ENCODE results near the gene GLDN.
"Not testable (repeated sequence)": the region's sequence is repeated elsewhere in the genome, so short reads cannot be mapped to it uniquely, and the experiment has no call there.

GLDN gene

DNA sequence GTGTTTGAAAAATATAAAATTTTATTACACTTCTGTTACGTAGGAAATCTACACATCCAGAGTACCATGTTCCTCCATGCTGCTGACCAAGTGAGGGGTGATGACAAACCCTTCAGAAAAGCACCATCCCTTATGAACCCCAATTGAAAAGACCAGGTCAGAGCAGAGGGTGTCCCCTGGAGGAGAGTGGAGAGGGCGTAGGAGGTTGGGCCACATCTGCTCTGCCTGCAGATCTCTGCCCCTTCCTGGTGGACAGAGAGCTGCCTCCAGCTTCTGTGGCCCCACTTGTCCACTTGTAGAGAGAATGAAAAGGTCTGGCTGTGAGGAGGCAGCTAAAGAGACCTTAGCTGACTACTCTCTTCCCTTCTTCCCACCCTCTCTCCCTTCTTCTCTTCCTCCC lies 55.5 kb downstream of the GLDN start:
- no peak for DNase-seq

DNA sequence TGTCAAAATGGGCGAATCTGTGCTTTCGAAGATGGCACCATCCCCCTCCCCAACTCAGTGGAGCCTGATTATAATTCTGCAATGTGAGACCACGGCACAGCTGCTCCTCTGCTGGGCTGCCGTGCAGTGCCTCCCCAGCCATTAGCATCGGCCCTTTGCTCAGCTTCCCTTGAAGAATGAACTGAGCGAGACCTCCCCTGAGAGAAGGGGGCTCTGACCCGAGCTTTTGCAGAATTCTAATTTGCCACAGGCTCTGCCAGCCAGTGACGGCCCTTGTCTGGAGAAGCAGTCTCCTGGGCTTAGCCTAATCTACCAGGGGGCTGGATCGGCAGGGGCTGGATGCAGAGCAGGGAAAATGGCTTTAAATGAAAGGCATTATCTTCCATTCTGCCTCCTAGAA lies 57.2 kb downstream of the GLDN start:
- no peak for DNase-seq

DNA sequence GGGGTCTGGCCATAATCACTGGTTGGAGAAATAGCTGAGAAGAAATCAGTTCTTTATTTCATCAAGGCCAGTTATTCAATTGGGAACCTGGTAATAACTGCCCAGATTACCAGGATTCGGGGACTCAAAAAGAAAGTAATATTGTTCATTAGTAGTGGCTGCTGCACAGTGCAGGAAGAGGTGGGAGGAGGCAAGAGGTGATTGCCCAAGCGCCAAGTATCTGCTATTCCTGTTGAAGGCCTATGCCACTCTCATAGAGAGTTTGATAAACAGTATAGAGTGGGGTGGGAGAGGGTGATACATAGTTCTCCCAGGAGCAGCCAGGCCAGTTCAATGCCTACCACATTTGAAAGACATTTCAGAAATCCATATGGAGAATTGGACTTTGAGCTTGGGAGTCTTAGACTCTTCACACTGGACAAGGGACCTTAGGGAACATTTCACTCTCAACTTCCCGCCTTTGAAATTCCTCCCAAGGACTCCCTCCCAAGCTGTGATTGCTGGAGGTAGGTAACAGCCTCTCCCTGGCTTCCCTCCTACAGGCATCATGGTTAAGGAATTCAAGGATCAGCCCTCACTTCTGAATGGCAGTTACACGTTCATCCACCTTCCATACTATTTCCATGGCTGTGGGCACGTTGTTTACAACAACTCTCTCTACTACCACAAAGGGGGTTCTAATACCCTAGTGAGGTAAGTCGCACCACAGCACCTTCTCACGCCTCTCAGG lies 59.8 kb downstream of the GLDN start:
- no peak for DNase-seq

DNA sequence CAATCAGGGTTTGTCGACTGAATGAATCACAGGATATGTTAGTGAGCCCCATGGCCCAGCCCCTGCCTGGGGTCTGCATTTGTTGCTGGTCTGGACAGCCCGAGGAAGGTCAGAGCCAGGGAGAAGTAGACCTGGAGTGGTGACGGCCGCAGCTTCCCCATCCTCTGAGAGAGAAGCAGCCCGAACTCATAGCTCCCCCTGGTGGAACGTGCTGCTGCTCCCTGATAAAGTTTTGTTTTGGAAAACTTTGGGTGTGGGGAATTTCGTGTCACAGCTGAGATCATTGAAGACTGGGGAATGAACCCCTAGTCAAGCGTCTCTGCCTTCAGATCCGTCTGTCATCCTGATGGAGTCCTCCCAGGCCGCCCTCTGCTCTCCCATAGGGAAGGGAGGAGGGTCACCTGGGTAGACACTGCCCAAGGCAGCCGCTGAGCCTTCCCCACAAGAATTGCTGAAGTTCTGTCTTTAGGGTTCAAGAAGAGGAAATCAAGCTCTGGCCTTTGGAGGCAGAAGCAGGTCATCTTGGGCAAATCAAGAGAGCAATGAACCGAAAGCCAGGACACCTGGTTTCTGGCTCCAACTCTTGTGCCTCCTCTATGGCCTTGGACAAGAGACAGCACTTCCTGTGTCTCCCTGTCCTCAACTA lies 60.5 kb downstream of the GLDN start:
- no peak for DNase-seq

DNA sequence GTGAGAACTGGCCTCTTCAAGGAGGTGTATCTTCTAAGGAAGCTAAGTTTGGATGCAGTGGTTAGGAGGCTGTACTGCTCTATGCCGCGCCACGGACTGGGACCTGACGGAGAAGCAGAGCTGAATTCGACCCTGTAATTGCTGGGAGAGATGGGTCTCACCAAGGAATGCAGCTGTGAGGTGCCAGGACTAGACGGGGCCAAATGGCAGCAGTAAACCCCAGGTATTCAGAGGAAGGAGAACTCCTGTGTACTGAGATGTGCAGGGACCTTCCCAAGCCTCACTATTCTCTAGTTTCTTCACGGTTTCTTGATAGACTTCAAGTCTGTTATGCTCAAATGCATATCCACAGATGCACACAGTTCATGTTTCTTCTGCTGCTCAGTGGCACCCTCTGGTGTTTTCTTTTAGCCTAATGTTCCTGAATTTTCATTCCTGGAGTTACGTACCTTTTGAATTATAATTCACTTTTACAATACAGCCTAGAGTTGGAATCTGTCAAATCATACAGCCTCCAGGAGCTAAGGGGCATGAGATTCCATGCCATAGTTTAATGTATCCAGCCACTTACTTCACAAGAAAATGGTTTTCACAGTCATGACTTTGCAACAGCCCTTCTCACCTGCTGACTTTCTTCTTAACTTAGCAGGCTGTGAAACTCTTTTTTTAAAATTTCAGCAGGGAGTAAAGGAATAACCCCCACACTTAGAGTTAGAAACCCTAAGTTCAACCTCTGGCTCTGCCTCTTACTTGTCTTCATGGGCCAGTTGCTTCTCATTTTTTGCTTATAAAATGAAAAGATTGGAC lies 61.8 kb downstream of the GLDN start:
- no peak for DNase-seq

DNA sequence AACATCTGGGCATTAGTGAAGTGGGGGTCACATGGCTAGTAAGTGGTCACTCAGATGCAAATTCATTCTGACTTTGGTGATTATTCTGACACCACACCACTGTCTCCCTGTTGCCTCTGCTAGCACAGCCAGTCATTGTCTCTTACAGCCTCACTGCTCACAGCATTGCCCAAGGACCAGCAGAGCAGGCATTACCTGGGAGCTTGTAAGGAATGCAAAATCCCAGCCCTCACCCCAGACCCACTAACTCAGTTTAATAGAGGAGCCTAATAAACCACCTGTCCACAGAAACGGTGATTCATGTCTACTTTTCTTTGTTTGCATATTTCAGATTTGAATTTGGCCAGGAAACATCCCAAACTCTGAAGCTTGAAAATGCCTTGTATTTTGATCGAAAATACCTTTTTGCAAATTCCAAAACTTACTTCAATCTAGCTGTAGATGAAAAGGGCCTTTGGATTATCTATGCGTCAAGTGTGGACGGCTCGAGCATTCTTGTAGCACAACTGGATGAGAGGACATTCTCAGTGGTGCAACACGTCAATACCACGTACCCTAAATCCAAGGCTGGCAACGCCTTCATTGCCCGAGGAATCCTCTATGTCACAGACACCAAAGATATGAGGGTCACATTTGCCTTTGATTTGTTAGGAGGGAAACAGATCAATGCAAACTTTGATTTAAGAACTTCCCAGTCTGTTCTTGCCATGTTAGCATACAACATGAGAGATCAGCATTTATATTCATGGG lies 62.7 kb downstream of the GLDN start:
- no peak for DNase-seq

DNA sequence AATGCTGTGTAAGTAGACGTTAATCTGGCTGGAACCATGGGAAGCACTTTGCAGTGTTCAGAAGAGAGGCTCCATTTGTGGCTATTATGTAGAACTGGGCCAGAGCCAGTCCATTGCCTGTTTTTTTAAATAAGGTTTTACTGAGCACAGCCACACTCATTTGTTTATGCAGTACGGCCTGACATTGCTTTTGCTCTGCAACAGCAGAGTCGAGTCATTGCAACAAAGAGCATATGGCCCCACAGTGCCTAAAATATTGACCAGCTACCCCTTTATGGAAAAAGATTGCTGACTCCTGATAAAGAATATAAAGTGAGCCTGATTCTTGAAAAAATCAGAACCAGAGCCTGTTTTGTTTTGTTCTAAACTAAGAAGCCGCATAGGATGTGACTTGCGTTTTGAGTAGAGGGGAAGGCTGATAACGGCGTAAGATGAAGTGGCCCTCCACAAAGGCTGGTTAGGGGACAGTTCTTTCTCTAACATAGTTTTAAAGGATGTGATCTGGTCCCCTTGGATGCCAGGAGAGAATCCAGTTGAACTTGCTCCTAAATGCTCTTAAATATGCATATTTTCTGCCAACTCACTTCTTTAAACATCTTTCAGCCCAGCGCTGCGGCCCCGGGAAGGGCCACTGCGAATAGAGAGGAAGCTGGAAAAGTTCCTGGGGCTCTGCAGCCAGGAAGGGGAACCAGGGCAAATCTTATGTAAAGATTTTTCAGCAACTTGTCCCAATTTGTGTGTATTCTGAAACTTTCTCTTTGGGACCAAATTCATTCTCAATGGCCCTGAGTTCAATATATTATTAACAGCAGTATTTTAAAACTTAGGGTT lies 64.5 kb downstream of the GLDN start:
- no peak for DNase-seq

DNA sequence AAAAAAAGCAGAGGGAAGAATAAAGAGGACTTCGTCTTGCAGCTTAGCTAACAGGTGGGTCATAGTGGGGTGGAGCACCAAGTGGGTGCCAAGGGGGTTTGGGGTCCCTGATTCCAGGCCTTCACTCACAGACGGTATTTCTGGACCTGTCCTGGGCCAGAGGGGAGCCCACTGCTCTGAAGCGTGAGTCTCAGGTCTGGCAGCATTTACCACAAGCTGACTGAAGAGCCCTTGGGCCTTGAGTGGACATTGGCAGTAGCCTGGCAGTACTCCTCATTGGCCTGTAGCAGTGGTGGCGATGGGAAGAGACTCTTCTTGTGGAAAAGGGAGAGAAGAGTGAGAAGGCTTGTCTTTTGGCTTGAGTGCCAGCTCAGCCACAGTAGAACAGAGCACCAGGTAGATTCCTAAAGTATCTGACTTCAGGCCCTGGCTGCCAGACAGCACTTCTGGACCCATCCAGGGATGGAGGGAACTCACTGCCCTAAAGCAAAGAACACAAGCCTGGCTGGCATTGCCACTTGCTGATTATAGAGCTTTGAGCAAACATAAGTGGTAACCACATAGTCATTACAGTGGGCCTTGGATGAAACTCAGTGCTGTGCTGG lies 72.9 kb downstream of the GLDN start:
- no peak for DNase-seq

DNA sequence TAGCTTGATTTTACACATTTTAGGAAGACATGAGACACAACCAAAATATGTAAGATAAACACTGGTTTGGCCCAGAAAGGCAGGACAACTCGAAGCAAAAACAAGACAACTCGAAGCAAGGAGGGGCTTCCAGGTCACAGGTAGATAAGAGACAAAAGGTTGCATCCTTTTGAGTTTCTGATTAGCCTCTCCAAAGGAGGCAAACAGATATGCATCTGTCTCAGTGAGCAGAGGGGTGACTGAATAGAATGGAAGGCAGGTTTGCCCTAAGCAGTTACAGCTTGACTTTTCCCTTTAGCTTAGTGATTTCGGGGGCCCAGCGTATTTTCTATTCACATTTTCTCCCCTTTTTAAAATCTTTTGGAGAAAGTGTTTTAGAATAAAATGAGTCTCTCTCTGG lies 74.7 kb downstream of the GLDN start:
- no peak for DNase-seq

DNA sequence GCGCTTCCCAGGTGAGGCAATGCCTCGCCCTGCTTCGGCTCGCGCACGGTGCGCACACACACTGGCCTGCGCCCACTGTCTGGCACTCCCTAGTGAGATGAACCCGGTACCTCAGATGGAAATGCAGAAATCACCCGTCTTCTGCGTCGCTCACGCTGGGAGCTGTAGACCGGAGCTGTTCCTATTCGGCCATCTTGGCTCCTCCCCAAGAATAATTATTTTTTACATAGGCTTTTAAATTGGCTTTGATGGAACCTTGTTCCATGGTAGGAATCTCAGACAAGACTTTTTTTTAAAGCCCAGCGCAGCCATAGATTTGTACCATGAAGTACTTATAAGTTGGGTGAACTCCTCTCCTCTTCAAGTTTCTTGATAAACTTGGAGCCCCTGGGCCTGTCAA lies 81.6 kb downstream of the GLDN start:
- not testable (repeated sequence) for DNase-seq

DNA sequence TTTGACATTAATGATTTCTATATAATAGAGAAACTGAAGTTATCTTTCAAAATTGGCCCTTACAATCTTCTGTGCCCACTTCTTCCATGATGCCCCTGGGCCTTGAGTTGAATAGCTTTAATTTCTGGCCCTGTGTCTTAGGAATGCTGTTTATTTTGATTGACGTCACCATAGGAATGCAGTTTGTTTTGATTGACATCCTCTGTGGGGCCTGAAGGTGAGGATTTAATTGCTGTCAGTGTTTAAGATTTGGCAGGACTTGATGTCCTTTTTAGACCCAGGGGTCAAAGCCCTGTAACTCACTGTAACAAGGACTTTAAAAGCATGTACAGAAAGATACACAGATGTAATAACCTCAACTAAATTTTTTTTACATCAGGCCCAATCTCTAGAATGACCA lies 83.3 kb downstream of the GLDN start:
- DNase-seq: no peak

DNA sequence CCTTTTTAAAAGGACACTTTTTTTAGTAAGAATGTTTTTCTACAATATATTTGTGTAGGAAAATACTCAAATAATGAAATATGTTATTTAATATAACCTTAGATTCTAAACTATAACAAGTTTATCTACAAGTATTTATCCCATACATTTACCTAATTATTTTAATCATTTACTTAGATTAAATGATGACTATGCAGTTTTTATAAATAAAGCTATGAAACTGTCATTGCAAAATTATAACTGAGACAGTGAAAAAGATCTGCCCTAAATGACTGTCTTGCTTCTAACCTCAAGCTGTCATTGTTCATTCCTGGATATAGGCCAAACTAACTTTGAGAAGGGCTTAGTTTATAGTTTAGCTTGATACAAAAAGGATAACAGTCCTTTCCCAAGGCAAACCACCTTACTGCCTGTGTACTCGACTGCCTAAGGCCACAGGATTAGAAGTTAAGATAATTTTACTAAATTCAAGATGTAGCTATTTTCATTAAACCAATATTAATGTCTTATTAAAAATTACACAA lies 84.1 kb downstream of the GLDN start:
- no peak for DNase-seq

DNA sequence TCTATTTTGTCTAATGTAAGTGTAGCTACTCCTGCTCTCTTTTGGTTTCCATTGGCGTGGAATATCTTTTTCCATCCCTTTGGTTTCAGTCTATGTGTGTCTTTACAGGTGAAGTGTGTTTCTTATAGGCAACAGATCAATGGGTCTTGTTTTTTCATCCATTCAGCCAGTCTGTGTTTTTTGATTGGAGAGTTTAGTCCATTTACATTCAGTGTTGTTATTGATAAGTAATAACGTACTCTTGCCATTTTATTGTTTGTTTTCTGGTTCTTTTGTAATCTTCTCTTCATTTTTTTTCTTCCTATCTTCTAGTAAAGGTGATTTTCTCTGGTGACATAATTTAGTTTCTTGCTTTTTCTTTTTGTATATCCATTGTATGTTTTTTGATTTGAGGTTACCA lies 97.1 kb downstream of the GLDN start:
- no peak for DNase-seq

DNA sequence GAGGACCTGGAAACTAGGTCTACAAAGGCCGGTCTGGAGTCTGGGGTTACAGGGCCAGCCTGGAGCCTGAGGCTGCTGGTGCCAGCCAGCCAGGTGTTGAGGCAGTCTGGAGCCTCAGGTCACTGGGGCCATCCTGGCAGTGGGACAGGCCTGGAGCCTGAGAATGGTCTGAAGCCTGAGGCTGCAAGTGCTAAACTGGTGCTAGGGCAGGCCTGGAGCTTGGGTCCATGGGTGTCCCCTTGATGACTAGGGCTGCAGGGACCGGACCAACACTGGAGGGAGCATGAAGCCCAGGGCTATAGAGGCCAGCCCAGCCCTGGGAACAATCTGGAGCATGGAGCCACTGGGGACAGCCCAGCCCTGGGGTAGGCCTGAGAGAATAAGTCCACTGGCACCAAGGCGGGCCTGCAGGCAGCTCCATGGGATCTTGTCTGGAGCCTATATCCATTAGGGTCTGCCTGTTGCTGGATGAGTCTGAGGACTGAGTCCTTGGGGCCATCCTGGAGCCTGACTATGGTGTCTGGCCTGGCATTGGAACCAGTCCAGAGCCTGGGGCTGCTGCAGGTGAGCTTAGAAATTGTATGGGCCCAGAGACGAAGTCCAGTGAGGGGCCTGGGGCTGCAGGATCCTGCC lies 101.9 kb downstream of the GLDN start:
- DNase-seq: no peak

DNA sequence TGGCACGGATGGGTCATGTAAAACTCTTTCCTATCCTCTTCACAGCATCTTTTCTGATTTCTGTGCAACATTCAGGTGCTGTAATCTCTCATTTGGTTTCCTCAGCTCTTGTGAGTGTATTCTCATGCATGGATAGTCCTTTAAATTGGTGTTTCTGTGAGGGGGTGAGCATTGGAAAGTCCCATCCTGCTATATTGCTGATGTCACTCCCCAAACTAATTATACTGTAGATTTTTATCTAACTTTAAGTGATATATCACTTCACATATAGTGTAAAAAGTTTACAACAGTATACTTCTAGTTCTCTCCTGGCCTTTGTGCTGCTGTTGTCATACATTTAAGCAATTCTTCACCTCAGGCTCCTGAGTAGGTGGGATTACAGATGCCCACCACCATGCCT lies 102.7 kb downstream of the GLDN start:
- no peak for DNase-seq

DNA sequence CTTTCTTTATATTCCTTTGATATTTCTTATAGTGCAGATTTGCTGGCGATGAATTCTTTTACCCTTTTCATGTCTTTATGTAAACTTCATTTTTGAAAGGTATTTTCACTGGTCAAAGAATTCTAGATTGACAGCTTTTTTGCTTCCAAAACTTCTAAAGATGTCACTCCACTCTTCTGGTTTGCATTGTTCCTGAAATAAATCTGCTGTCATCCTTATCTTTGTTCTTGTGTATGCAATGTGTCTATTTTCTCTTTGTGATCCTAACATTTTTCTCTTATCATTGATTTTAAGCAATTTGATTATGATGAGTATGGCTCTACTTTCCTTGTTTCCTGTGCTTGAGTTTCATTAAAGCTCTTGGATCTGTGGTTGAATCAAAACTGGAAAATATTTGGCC lies 103.4 kb downstream of the GLDN start:
- no peak for DNase-seq

DNA sequence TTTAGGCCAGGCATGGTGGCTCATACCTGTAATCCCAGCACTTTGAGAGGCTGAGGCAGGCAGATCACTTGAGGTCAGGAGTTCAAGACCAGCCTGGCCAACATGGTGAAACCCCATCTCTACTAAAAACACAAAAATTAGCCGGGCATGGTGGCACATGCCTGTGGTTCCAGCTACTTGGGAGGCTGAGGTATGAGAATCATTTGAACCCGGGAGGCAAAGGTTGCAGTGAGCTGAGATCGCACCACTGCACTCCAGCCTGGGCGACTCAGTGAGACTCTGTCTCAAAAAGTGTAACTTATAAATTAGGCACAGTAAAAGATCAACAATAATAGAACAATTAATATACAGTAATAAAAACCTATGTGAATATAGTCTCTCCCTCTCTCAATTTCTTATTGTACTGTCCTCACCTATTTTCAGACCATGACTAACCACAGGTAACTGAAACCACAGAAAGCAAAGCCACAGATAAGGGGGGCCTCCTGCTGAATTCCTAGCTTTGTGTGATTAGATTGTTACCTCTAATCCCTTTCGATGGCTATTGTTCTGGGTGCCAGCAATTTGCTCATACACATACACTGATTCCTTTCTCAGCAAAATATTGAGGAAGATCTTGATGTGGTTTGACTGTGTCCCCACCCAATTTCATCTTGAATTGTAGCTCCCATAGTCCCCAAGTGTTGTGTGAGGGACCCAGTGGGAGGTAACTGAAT lies 104.7 kb downstream of the GLDN start:
- DNase-seq: not testable (repeated sequence)

DNA sequence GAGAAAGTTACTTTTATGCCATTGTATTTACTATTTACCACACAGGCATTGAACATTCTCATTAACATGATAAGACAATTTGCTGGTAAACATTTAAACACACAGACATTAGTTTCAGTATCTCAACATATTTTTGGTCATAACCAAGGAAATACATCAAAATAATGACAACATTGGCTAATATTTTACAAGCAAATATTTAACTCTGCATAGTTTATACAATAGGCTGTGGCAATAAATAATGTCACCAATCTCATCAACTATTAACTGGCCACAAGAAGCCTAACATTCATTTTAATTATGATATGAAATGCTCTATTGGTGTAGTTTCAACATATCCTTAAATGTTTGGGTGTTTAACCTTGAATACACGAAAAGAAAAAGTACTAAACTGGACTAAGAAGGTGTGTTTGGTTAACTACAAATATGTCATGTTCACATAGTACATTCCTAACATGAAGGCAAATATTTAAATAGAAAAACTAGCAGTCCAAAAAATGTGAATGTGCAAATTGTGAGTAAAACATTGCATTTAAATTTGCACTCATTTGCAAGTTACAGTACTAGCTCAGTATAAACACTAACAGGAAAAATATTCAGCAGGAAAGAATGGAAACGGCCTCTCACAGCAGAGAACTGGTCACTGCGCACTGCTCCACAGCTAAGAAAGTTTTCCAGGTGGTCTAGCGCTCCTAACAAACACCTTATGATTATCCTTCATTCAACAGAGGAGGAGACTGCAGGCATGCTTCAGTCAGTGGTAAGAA lies 106.6 kb downstream of the GLDN start:
- DNase-seq: no peak

DNA sequence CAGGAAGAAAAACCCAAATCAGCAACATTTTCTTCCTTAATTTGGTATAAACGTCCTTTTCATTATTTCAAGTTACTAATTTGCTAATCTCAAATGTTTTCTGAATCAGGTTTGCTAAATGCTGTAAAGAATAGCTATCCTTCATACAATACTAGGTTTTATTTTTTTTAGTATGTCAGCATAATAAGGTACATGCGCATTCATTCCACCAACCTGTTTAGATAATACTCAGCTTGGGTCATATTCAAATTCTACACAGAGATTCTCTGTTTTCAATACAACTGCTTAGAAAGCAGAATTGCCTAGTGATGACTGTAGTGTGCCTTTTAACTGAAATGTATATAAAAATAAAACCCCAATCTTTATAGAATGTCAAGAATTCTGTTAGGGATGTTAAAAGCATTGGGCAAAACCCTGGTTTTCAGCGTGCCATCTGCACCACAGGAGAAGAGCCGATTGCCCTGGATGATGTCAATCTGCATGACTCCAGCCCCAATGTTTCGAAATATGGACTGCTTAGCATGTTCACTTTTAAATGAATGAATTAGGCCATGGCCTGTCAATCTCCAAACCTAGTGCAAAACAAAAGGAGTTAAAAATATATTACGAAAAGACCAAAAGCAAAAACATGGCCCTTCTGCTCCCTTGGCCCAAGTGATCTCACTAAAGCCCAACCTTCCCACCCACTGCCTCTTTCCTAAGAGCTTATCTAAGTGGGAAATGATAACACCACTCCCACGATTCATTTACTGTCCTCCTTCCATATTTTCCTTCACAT lies 107.4 kb downstream of the GLDN start:
- DNase-seq: no peak
